NB4 (cell line): ENCODE results near the gene HDHD3.

Experiments
- MYC ChIP-seq: IDR thresholded peaks from 2 replicates; pipeline ENCODE4 v1.6.1; 2011; ENCODE audit warnings: low read depth, low read length
- TF ChIP-seq, protein P1 (sequence below): IDR thresholded peaks from one replicate; pipeline ENCODE4 v1.5.1; 2012; ENCODE audit warnings: low read depth, low read length

DNA sequence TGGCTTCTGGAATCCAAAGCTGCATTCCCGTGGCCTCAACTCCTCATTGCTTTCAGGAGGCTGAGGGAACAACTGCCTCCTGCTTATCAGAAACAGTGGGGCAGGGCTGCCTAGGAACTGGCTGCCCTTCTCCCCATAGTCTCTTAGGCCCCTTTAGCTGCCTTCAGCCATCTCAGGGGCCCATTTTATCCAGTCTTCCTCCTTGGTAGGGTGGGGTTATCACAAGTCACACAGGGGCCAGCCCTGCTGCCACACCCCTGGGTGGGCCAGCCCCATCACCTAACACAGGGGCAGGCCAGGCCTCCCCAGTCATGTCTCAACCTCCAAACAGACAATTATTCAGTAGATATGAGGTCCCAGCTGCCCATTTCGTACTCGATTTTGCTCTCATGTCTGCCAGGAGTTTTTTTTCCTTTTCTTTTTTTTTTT, 20.4 kb upstream of the HDHD3 start:
- TF ChIP-seq, protein P1, sequence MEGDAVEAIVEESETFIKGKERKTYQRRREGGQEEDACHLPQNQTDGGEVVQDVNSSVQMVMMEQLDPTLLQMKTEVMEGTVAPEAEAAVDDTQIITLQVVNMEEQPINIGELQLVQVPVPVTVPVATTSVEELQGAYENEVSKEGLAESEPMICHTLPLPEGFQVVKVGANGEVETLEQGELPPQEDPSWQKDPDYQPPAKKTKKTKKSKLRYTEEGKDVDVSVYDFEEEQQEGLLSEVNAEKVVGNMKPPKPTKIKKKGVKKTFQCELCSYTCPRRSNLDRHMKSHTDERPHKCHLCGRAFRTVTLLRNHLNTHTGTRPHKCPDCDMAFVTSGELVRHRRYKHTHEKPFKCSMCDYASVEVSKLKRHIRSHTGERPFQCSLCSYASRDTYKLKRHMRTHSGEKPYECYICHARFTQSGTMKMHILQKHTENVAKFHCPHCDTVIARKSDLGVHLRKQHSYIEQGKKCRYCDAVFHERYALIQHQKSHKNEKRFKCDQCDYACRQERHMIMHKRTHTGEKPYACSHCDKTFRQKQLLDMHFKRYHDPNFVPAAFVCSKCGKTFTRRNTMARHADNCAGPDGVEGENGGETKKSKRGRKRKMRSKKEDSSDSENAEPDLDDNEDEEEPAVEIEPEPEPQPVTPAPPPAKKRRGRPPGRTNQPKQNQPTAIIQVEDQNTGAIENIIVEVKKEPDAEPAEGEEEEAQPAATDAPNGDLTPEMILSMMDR, result no peak
- TF ChIP-seq MYC, result no peak
